Hepatocyte (in vitro differentiated cells): ENCODE measurements around the gene SIN3B. TPM values are rescaled to one million over a fixed set of nuclear protein-coding genes. Genes with fewer than 3 reads are reported as not detected.
"Not testable (repeated sequence)": the region's sequence is repeated elsewhere in the genome, so short reads cannot be mapped to it uniquely, and the experiment has no call there.

Experiments used
- DNase-seq: peaks from one replicate; pipeline ENCODE4 v3.0.0-alpha.2; 2016; ENCODE audit warnings: low spot score
- H2AFZ ChIP-seq: fragments of 200-600 bp; sonication (generic); 2 replicates; pipeline ENCODE4 v1.6.0; 2016; ENCODE audit warnings: antibody characterized with exemption, mild to moderate bottlenecking
- H3K27ac ChIP-seq: fragments of 200-600 bp; sonication (generic); 2 replicates; pipeline ENCODE4 v1.5.1; 2016; ENCODE audit warnings: mild to moderate bottlenecking
- H3K27me3 ChIP-seq: fragments of 200-600 bp; sonication (generic); 2 replicates; pipeline ENCODE4 v1.6.1; 2016
- H3K36me3 ChIP-seq: fragments of 200-600 bp; sonication (generic); replicated peaks from 2 replicates; pipeline ENCODE4 v1.5.1; 2016; ENCODE audit warnings: low read depth; ENCODE audit not compliant: insufficient read depth
- H3K4me1 ChIP-seq: fragments of 200-600 bp; sonication (generic); 2 replicates; pipeline ENCODE4 v1.5.1; 2016; ENCODE audit warnings: mild to moderate bottlenecking, moderate library complexity; ENCODE audit not compliant: insufficient read depth
- H3K4me2 ChIP-seq: fragments of 200-600 bp; sonication (generic); 2 replicates; pipeline ENCODE4 v1.6.0; 2016
- H3K4me3 ChIP-seq: fragments of 200-600 bp; sonication (generic); 2 replicates; pipeline ENCODE4 v1.5.1; 2016; ENCODE audit warnings: mild to moderate bottlenecking
- H3K79me2 ChIP-seq: fragments of 200-600 bp; sonication (generic); 2 replicates; pipeline ENCODE4 v1.6.0; 2017; ENCODE audit warnings: mild to moderate bottlenecking
- H3K9me2 ChIP-seq: fragments of 200-600 bp; sonication (generic); replicated peaks from 2 replicates; pipeline ENCODE4 v1.6.0; 2017; ENCODE audit warnings: mild to moderate bottlenecking; ENCODE audit not compliant: insufficient read depth
- H3K9me3 ChIP-seq: fragments of 200-600 bp; sonication (generic); 2 replicates; pipeline ENCODE4 v1.5.1; 2016; ENCODE audit warnings: low read depth, mild to moderate bottlenecking
- H4K20me1 ChIP-seq: fragments of 200-600 bp; sonication (generic); 2 replicates; pipeline ENCODE4 v1.6.0; 2016; ENCODE audit warnings: mild to moderate bottlenecking; ENCODE audit not compliant: insufficient read depth, poor library complexity, severe bottlenecking
- CTCF ChIP-seq: fragments of 200-600 bp; sonication (generic); IDR thresholded peaks from 2 replicates; pipeline ENCODE4 v1.5.1; 2016; ENCODE audit warnings: antibody characterized with exemption, mild to moderate bottlenecking; ENCODE audit not compliant: poor library complexity
- EZH2 ChIP-seq: fragments of 200-600 bp; sonication (generic); IDR thresholded peaks from 2 replicates; pipeline ENCODE4 v1.6.1; 2016; ENCODE audit warnings: antibody characterized with exemption, mild to moderate bottlenecking, borderline replicate concordance
- EZH2phosphoT487 ChIP-seq: fragments of 200-600 bp; sonication (generic); IDR thresholded peaks from one replicate; pipeline ENCODE4 v1.6.1; 2018; ENCODE audit warnings: antibody characterized with exemption, mild to moderate bottlenecking, low read depth, moderate library complexity; ENCODE audit not compliant: unreplicated experiment, severe bottlenecking
- WGBS: methylation state at CpG from one replicate; pipeline ENCODE4 v1.1.6; 2016; ENCODE audit warnings: low lambda C conversion rate; ENCODE audit errors: missing lambda C conversion rate; 5-methylcytosine and 5-hydroxymethylcytosine counted together
- polyA plus RNA-seq: library from polyadenylated mRNA; unstranded; fragments of >200 nt; fragmentation: Nextera tagmentation; extraction: Ambion mirVana; gene quantifications from 2 replicates; pipeline ENCODE4 v1.2.1, GENCODE V29; 2016
- total RNA-seq: library from RNA; depleted of rRNA; stranded (reverse); fragments of >200 nt; gene quantifications from 2 replicates; pipeline ENCODE4 v1.2.3, GENCODE V29; 2014

Gene SIN3B
- total and polyA plus RNA-seq, 2 experiments from 2014 or later: 17.0 to 21.9 TPM

GRCh38 chr19:16794456-16795441 lies 34.4 kb upstream of the SIN3B start:
- Histone ChIP-seq H3K9me3 (no peaks in the 10 kb centered on the region), H3K4me2 (no peak overlapping the region), H3K36me3 (no peaks in the 10 kb centered on the region), H4K20me1 (no peaks in the 10 kb centered on the region), H2AFZ (no peak overlapping the region), H3K4me3 (no peak overlapping the region), H3K27me3 (no peaks in the 10 kb centered on the region), H3K9me2 (no peaks in the 10 kb centered on the region), H3K4me1 (no peaks in the 10 kb centered on the region), H3K79me2 (no peaks in the 10 kb centered on the region), H3K27ac (no peak overlapping the region)
- no peak for TF ChIP-seq EZH2phosphoT487
- no peak for TF ChIP-seq CTCF
- 79% methylated on average over 17 of the region's 17 CpGs for WGBS
- no peak for DNase-seq

GRCh38 chr19:16795731-16796130 lies 33.5 kb upstream of the SIN3B start:
- Histone ChIP-seq H2AFZ (no peak overlapping the region), H3K9me2 (no peaks in the 10 kb centered on the region), H3K27ac (no peak overlapping the region), H3K4me2 (no peak overlapping the region), H3K9me3 (no peaks in the 10 kb centered on the region), H3K4me3 (no peak overlapping the region), H3K79me2 (no peaks in the 10 kb centered on the region), H3K27me3 (no peaks in the 10 kb centered on the region), H3K36me3 (no peaks in the 10 kb centered on the region), H4K20me1 (no peaks in the 10 kb centered on the region), H3K4me1 (no peaks in the 10 kb centered on the region)
- no peak for DNase-seq
- no peak for TF ChIP-seq EZH2
- no peak for TF ChIP-seq CTCF
- no peak for TF ChIP-seq EZH2phosphoT487
- WGBS: 64% methylated on average over 3 of the region's 3 CpGs

GRCh38 chr19:16797876-16798275 lies 31.3 kb upstream of the SIN3B start:
- no peak for TF ChIP-seq EZH2phosphoT487
- no peak for TF ChIP-seq EZH2
- TF ChIP-seq CTCF: no peak

GRCh38 chr19:16798326-16798725 lies 30.9 kb upstream of the SIN3B start:
- not testable (repeated sequence) for H3K4me2 ChIP-seq, H3K79me2 ChIP-seq, H3K4me3 ChIP-seq, H3K27me3 ChIP-seq, H2AFZ ChIP-seq, H3K4me1 ChIP-seq, H3K36me3 ChIP-seq, H4K20me1 ChIP-seq, H3K9me2 ChIP-seq, DNase-seq, H3K9me3 ChIP-seq, H3K27ac ChIP-seq
- 92% methylated on average over 6 of the region's 6 CpGs for WGBS

More at GRCh38 chr19:16797876-16798275, 31.3 kb upstream of the SIN3B start:
- H3K9me3 ChIP-seq: no peaks in the 10 kb centered on the region
- DNase-seq: no peak
- H3K4me2 ChIP-seq: no peak overlapping the region
- no peaks in the 10 kb centered on the region for H3K79me2 ChIP-seq
- H3K4me1 ChIP-seq: no peaks in the 10 kb centered on the region
- 88% methylated on average over 3 of the region's 3 CpGs for WGBS
- H3K36me3 ChIP-seq: no peaks in the 10 kb centered on the region
- no peaks in the 10 kb centered on the region for H4K20me1 ChIP-seq
- H2AFZ ChIP-seq: no peak overlapping the region
- H3K27ac ChIP-seq: no peak overlapping the region
- no peak overlapping the region for H3K4me3 ChIP-seq
- no peaks in the 10 kb centered on the region for H3K27me3 ChIP-seq
- H3K9me2 ChIP-seq: no peaks in the 10 kb centered on the region
